Measurements from ENCODE around the gene CRYL1.

DNA sequence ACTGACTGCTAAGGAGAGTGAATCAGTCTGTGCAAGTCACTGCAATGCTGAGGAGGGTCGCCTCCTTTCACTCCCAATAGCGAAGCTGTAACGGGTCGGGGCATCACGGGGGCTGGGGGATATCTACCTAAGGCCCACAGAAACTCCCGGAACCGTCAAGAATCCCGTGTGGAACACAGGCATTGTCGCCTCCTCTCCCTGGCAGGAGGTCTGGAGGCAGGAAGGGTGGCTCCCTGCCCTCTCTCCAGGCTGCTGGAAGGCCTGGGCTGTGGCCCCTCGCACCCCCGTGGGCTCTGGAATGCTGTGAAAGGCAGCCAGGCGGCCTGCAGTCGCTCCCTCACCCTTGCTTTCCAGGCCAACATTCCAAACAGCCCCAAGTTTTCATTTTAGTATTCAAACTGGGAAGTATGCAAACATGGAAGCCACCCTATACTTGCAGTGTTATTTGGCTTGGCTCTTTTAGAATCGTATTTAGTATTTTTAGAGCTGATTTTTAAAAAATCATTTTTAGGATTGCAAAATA lies 109.4 kb downstream of the CRYL1 start:
- TF ChIP-seq MYC (IDR thresholded peaks at IDR 0.05; ENCODE audit: borderline replicate concordance, low read length): no peak
- TF ChIP-seq, protein P1, sequence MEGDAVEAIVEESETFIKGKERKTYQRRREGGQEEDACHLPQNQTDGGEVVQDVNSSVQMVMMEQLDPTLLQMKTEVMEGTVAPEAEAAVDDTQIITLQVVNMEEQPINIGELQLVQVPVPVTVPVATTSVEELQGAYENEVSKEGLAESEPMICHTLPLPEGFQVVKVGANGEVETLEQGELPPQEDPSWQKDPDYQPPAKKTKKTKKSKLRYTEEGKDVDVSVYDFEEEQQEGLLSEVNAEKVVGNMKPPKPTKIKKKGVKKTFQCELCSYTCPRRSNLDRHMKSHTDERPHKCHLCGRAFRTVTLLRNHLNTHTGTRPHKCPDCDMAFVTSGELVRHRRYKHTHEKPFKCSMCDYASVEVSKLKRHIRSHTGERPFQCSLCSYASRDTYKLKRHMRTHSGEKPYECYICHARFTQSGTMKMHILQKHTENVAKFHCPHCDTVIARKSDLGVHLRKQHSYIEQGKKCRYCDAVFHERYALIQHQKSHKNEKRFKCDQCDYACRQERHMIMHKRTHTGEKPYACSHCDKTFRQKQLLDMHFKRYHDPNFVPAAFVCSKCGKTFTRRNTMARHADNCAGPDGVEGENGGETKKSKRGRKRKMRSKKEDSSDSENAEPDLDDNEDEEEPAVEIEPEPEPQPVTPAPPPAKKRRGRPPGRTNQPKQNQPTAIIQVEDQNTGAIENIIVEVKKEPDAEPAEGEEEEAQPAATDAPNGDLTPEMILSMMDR (IDR thresholded peaks at IDR 0.05): no peak
- no peak for TF ChIP-seq CBX2 (IDR thresholded peaks at IDR 0.05; ENCODE audit: borderline replicate concordance, low read depth)
- TF ChIP-seq POLR2A (IDR thresholded peaks at IDR 0.05; ENCODE audit: low read length): no peak
- TF ChIP-seq MAFK (IDR thresholded peaks at IDR 0.05; ENCODE audit: partially characterized antibody): no peak
